Neuronal stem cell (in vitro differentiated cells): ENCODE results near the gene JAKMIP1.
A peak's percentile ranks its signal among the peaks of the same experiment; 100 is the strongest.

ENCODE experiments used
- DNase-seq: peaks from one replicate; pipeline ENCODE4 v3.0.0-alpha.2; 2013; ENCODE audit warnings: low spot score
- H2AFZ ChIP-seq: one replicate; pipeline ENCODE4 v1.6.1; 2013; ENCODE audit warnings: mild to moderate bottlenecking, low read length, inconsistent platforms
- H2AK5ac ChIP-seq: 2 replicates; pipeline ENCODE4 v1.6.1; 2013; ENCODE audit warnings: low read depth, mild to moderate bottlenecking, inconsistent platforms, low read length, moderate library complexity, mixed read lengths
- H2BK120ac ChIP-seq: 2 replicates; pipeline ENCODE4 v1.6.1; 2013; ENCODE audit warnings: low read depth, mild to moderate bottlenecking, inconsistent platforms, low read length, moderate library complexity, mixed read lengths
- H2BK12ac ChIP-seq: one replicate; pipeline ENCODE4 v1.6.1; 2013; ENCODE audit warnings: low read length, inconsistent platforms
- H2BK15ac ChIP-seq: 2 replicates; pipeline ENCODE4 v1.6.1; 2013; ENCODE audit warnings: mild to moderate bottlenecking, low read length, inconsistent platforms, mixed read lengths
- H2BK5ac ChIP-seq: one replicate; pipeline ENCODE4 v1.6.1; 2013; ENCODE audit warnings: inconsistent platforms, mild to moderate bottlenecking, low read length, moderate library complexity
- H3K14ac ChIP-seq: one replicate; pipeline ENCODE4 v1.6.1; 2013; ENCODE audit warnings: low read length, inconsistent platforms
- H3K18ac ChIP-seq: 2 replicates; pipeline ENCODE4 v1.6.1; 2013; ENCODE audit warnings: low read length, inconsistent platforms
- H3K23ac ChIP-seq: 2 replicates; pipeline ENCODE4 v1.6.1; 2013; ENCODE audit warnings: low read depth, mild to moderate bottlenecking, mixed read lengths, low read length, inconsistent platforms; ENCODE audit not compliant: poor library complexity
- H3K27ac ChIP-seq: replicated peaks from 3 replicates; pipeline ENCODE4 v1.5.1; 2013; ENCODE audit warnings: low read length, inconsistent platforms
- H3K27me3 ChIP-seq, 3 experiments: 2 replicates each; pipeline ENCODE4 v1.6.1; 2013; ENCODE audit warnings: low read length in 3 of 3, mild to moderate bottlenecking in 2 of 3, inconsistent platforms in 1 of 3, low read depth in 1 of 3, mixed read lengths in 1 of 3, moderate library complexity in 1 of 3; ENCODE audit not compliant: control insufficient read depth in 3 of 3, insufficient read depth in 3 of 3
- H3K36me3 ChIP-seq, 2 donors: replicated peaks in 1 of 2; 2 replicates each; pipeline ENCODE4 v1.6.1; 2013; ENCODE audit warnings: low read length in 2 of 2; ENCODE audit not compliant: control insufficient read depth in 2 of 2, insufficient read depth in 2 of 2
- H3K4ac ChIP-seq: 2 replicates; pipeline ENCODE4 v1.6.1; 2013; ENCODE audit warnings: inconsistent platforms, mild to moderate bottlenecking, low read length, moderate library complexity
- H3K4me1 ChIP-seq, 2 donors: 1 replicate in 1 of 2; 2 replicates in 1 of 2; pipeline ENCODE4 v1.6.1; 2013; ENCODE audit warnings: low read length in 2 of 2, low read depth in 1 of 2; ENCODE audit not compliant: control insufficient read depth in 2 of 2, insufficient read depth in 1 of 2
- H3K4me2 ChIP-seq: one replicate; pipeline ENCODE4 v1.6.1; 2013; ENCODE audit warnings: mild to moderate bottlenecking, low read length, inconsistent platforms; ENCODE audit not compliant: insufficient read depth, poor library complexity, severe bottlenecking
- H3K4me3 ChIP-seq, 2 donors: 2 replicates each; pipeline ENCODE4 v1.5.1; 2013; ENCODE audit warnings: low read length in 2 of 2, mild to moderate bottlenecking in 2 of 2, inconsistent platforms in 1 of 2, moderate library complexity in 1 of 2
- H3K79me1 ChIP-seq: one replicate; pipeline ENCODE4 v1.6.1; 2013; ENCODE audit warnings: low read depth, mild to moderate bottlenecking, inconsistent platforms, low read length, moderate library complexity
- H3K9ac ChIP-seq: one replicate; pipeline ENCODE4 v1.6.1; 2013; ENCODE audit warnings: mild to moderate bottlenecking, low read depth, low read length, inconsistent platforms; ENCODE audit not compliant: poor library complexity
- H3K9me3 ChIP-seq, 2 donors: replicated peaks in 1 of 2; 2 replicates each; pipeline versions ENCODE3 to v1.6.1; 2013; ENCODE audit warnings: low read length in 2 of 2, mild to moderate bottlenecking in 2 of 2, inconsistent platforms in 1 of 2, low read depth in 1 of 2, mixed read lengths in 1 of 2, moderate library complexity in 1 of 2; ENCODE audit not compliant: control insufficient read depth in 2 of 2, insufficient read depth in 1 of 2
- H4K8ac ChIP-seq: one replicate; pipeline ENCODE4 v1.6.1; 2013; ENCODE audit warnings: low read depth, mild to moderate bottlenecking, inconsistent platforms, low read length, moderate library complexity
- H4K91ac ChIP-seq: one replicate; pipeline ENCODE4 v1.6.1; 2013; ENCODE audit warnings: low read length, low read depth, mild to moderate bottlenecking, inconsistent platforms; ENCODE audit not compliant: poor library complexity
- WGBS, 2 donors: extraction: QIAGEN DNeasy Blood & Tissue Kit; methylation state at CpG; one replicate each; pipeline ENCODE4 v1.1.7; 2013; ENCODE audit warnings: missing lambda C conversion rate in 2 of 2, mixed read lengths in 1 of 2; ENCODE audit not compliant: insufficient read length in 2 of 2, insufficient replicate concordance in 1 of 2; ENCODE audit errors: extremely low coverage in 2 of 2; 5-methylcytosine and 5-hydroxymethylcytosine counted together

JAKMIP1 gene

GRCh38 chr4:6239968-6240367, 39.6 kb upstream of the JAKMIP1 start:
- no peak overlapping the region for H2BK120ac ChIP-seq
- peak overlapping the region; percentile 60 for H2AK5ac ChIP-seq
- H3K14ac ChIP-seq = no peak overlapping the region
- no peaks in the 10 kb centered on the region for H3K36me3 ChIP-seq
- H4K91ac ChIP-seq = no peak overlapping the region
- H3K4ac ChIP-seq = no peak overlapping the region
- no peak overlapping the region for H3K27ac ChIP-seq
- peak overlapping the region in 1 of 2 donors; percentile 47 for H3K4me3 ChIP-seq
- H2BK15ac ChIP-seq = no peak overlapping the region
- H3K9ac ChIP-seq = no peak overlapping the region
- peaks cover 2% of the 10 kb centered on the region for H3K79me1 ChIP-seq
- H4K8ac ChIP-seq = no peak overlapping the region
- H3K4me1 ChIP-seq = peaks cover 0 to 2% of the 10 kb centered on the region in 2 donors
- H2AFZ ChIP-seq = no peak overlapping the region
- no CpG with 5 or more reads among the region's 11 CpGs for WGBS, 2 donors
- peak overlapping the region; percentile 60 for H3K18ac ChIP-seq
- H3K4me2 ChIP-seq = no peak overlapping the region
- no peak overlapping the region for H3K23ac ChIP-seq
- H3K27me3 ChIP-seq = peaks cover 0 to 17% (median 0%) of the 10 kb centered on the region in 3 experiments
- no peak overlapping the region for H2BK12ac ChIP-seq
- peaks cover 0 to 7% of the 10 kb centered on the region in 2 donors for H3K9me3 ChIP-seq
- H2BK5ac ChIP-seq = peak overlapping the region; percentile 77
- no peak for DNase-seq

GRCh38 chr4:6239486-6239885, 39.1 kb upstream of the JAKMIP1 start:
- H2BK12ac ChIP-seq = no peak overlapping the region
- H3K4me3 ChIP-seq = no peak overlapping the region
- no peak overlapping the region for H3K4me2 ChIP-seq
- peaks cover 0 to 7% of the 10 kb centered on the region in 2 donors for H3K9me3 ChIP-seq
- WGBS, 2 donors = no CpG with 5 or more reads among the region's 8 CpGs
- H2AK5ac ChIP-seq = no peak overlapping the region
- H3K79me1 ChIP-seq = peaks cover 2% of the 10 kb centered on the region
- DNase-seq = no peak
- H3K14ac ChIP-seq = peak overlapping the region; percentile 14
- no peak overlapping the region for H3K4ac ChIP-seq
- H4K91ac ChIP-seq = no peak overlapping the region
- H3K27ac ChIP-seq = no peak overlapping the region
- no peak overlapping the region for H2BK15ac ChIP-seq
- H3K4me1 ChIP-seq = peaks cover 0 to 2% of the 10 kb centered on the region in 2 donors
- no peak overlapping the region for H3K9ac ChIP-seq
- H2BK120ac ChIP-seq = no peak overlapping the region
- H2BK5ac ChIP-seq = no peak overlapping the region
- no peak overlapping the region for H3K23ac ChIP-seq
- no peak overlapping the region for H2AFZ ChIP-seq
- H4K8ac ChIP-seq = no peak overlapping the region
- peaks cover 0 to 17% (median 0%) of the 10 kb centered on the region in 3 experiments for H3K27me3 ChIP-seq
- H3K36me3 ChIP-seq = no peaks in the 10 kb centered on the region
- H3K18ac ChIP-seq = no peak overlapping the region

GRCh38 chr4:6236816-6237390, 36.6 kb upstream of the JAKMIP1 start:
- Histone ChIP-seq H3K79me1 (no peaks in the 10 kb centered on the region), H3K4ac (no peak overlapping the region), H4K8ac (no peak overlapping the region), H3K4me2 (no peak overlapping the region), H2BK15ac (no peak overlapping the region), H3K36me3 (no peaks in the 10 kb centered on the region), H2BK5ac (no peak overlapping the region), H3K9me3 (no peaks in the 10 kb centered on the region), H3K4me3 (no peak overlapping the region), H3K14ac (no peak overlapping the region), H3K4me1 (peaks cover 0 to 2% of the 10 kb centered on the region in 2 donors), H3K23ac (no peak overlapping the region), H2AK5ac (no peak overlapping the region), H2AFZ (no peak overlapping the region), H2BK12ac (no peak overlapping the region), H2BK120ac (no peak overlapping the region), H3K9ac (no peak overlapping the region), H3K18ac (peak overlapping the region; percentile 15), H3K27me3 (peaks cover 0 to 20% (median 0%) of the 10 kb centered on the region in 3 experiments), H4K91ac (no peak overlapping the region), H3K27ac (no peak overlapping the region)
- no peak for DNase-seq
- no CpG with 5 or more reads among the region's 12 CpGs for WGBS, 2 donors

- WGBS, 2 donors = no CpG with 5 or more reads among the region's 17 CpGs
- H3K4me2 ChIP-seq = no peak overlapping the region
- no peak overlapping the region for H2BK15ac ChIP-seq
Measured at GRCh38 chr4:6235901-6236640, 35.7 kb upstream of the JAKMIP1 start.

More at GRCh38 chr4:6235901-6236640, 35.7 kb upstream of the JAKMIP1 start:
- H3K36me3 ChIP-seq = no peaks in the 10 kb centered on the region
- no peak overlapping the region for H2AFZ ChIP-seq
- no peak overlapping the region for H4K8ac ChIP-seq
- H2BK5ac ChIP-seq = no peak overlapping the region
- H3K27ac ChIP-seq = no peak overlapping the region
- no peak overlapping the region for H3K4me3 ChIP-seq
- H3K18ac ChIP-seq = peak overlapping the region; percentile 6
- H3K14ac ChIP-seq = no peak overlapping the region
- H3K9me3 ChIP-seq = no peaks in the 10 kb centered on the region
- no peak for DNase-seq
- H3K79me1 ChIP-seq = no peaks in the 10 kb centered on the region
- H3K23ac ChIP-seq = no peak overlapping the region
- peaks cover 0 to 20% (median 0%) of the 10 kb centered on the region in 3 experiments for H3K27me3 ChIP-seq
- H2BK120ac ChIP-seq = no peak overlapping the region
- no peak overlapping the region for H3K4ac ChIP-seq
- no peak overlapping the region for H4K91ac ChIP-seq
- H2AK5ac ChIP-seq = peak overlapping the region; percentile 66
- no peak overlapping the region for H2BK12ac ChIP-seq
- H3K4me1 ChIP-seq = peaks cover 0 to 2% of the 10 kb centered on the region in 2 donors
- H3K9ac ChIP-seq = no peak overlapping the region
